Liver (tissue), 9 donors: ENCODE measurements around the gene CDK5RAP2. TPM values are rescaled to one million over a fixed set of nuclear protein-coding genes. Genes with fewer than 3 reads are reported as not detected.
"Not testable (repeated sequence)": the region's sequence is repeated elsewhere in the genome, so short reads cannot be mapped to it uniquely, and the experiment has no call there.

Experiments used
- DNase-seq: peaks from one replicate; pipeline ENCODE4 v3.0.0-alpha.2; 2017; ENCODE audit warnings: low spot score
- H3K27ac ChIP-seq, 2 donors: one replicate each; pipeline ENCODE4 v1.7.0; 2013; ENCODE audit warnings: inconsistent platforms in 2 of 2, low read length in 2 of 2, control low read depth in 1 of 2, low read depth in 1 of 2, mild to moderate bottlenecking in 1 of 2
- H3K27me3 ChIP-seq, 4 donors: one replicate each; pipeline versions ENCODE4 v1.6.1 to v1.7.0; 2013; ENCODE audit warnings: low read length in 3 of 4, inconsistent platforms in 1 of 4, mild to moderate bottlenecking in 1 of 4, moderate library complexity in 1 of 4; ENCODE audit not compliant: control insufficient read depth in 4 of 4, insufficient read depth in 4 of 4
- H3K36me3 ChIP-seq, 4 donors: one replicate each; pipeline versions ENCODE4 v1.6.1 to v1.7.0; 2013; ENCODE audit warnings: low read length in 3 of 4, mild to moderate bottlenecking in 3 of 4, low read depth in 1 of 4, moderate library complexity in 1 of 4; ENCODE audit not compliant: control insufficient read depth in 4 of 4, insufficient read depth in 3 of 4
- H3K4me1 ChIP-seq, 4 donors: one replicate each; pipeline versions ENCODE4 v1.6.1 to v1.7.0; 2013; ENCODE audit warnings: low read length in 3 of 4, mild to moderate bottlenecking in 3 of 4, moderate library complexity in 1 of 4; ENCODE audit not compliant: control insufficient read depth in 4 of 4, insufficient read depth in 4 of 4
- H3K4me3 ChIP-seq, 3 donors: one replicate each; pipeline versions ENCODE4 v1.6.1 to v1.7.0; 2013; ENCODE audit warnings: low read length in 3 of 3, control low read depth in 1 of 3, low read depth in 1 of 3, mild to moderate bottlenecking in 1 of 3
- H3K9ac ChIP-seq, 2 donors: one replicate each; pipeline ENCODE4 v1.7.0; 2013; ENCODE audit warnings: low read length in 2 of 2, mild to moderate bottlenecking in 2 of 2, moderate library complexity in 2 of 2, control low read depth in 1 of 2, low read depth in 1 of 2
- H3K9me3 ChIP-seq, 4 donors: one replicate each; pipeline versions ENCODE4 v1.6.1 to v1.7.0; 2013; ENCODE audit warnings: low read length in 3 of 4; ENCODE audit not compliant: control insufficient read depth in 4 of 4
- ATF3 ChIP-seq: IDR thresholded peaks from 2 replicates; pipeline ENCODE4 v1.6.1; 2016; ENCODE audit warnings: antibody characterized with exemption
- FOXA1 ChIP-seq: IDR thresholded peaks from 2 replicates; pipeline ENCODE4 v1.6.1; 2016; ENCODE audit warnings: antibody characterized with exemption
- FOXA2 ChIP-seq: IDR thresholded peaks from 2 replicates; pipeline ENCODE4 v1.6.1; 2016; ENCODE audit warnings: antibody characterized with exemption
- GABPA ChIP-seq, 2 donors: IDR thresholded peaks in 1 of 2; conservative IDR thresholded peaks in 1 of 2; 2 replicates each; pipeline ENCODE4 v1.6.1; 2016; ENCODE audit warnings: antibody characterized with exemption in 2 of 2, mild to moderate bottlenecking in 1 of 2, moderate library complexity in 1 of 2
- HNF4A ChIP-seq, 2 donors: conservative IDR thresholded peaks; 2 replicates each; pipeline ENCODE4 v1.6.1; 2016; ENCODE audit warnings: antibody characterized with exemption in 2 of 2, mild to moderate bottlenecking in 2 of 2
- HNF4G ChIP-seq: IDR thresholded peaks from 2 replicates; pipeline ENCODE4 v1.6.1; 2016; ENCODE audit warnings: antibody characterized with exemption
- JUND ChIP-seq, 2 donors: IDR thresholded peaks; 2 replicates each; pipeline ENCODE4 v1.6.1; 2016; ENCODE audit warnings: antibody characterized with exemption in 2 of 2
- NR2F2 ChIP-seq: IDR thresholded peaks from 2 replicates; pipeline ENCODE4 v1.6.1; 2016; ENCODE audit warnings: antibody characterized with exemption
- RAD21 ChIP-seq, 2 donors: IDR thresholded peaks; 2 replicates each; pipeline ENCODE4 v1.6.1; 2016; ENCODE audit warnings: antibody characterized with exemption in 2 of 2, mild to moderate bottlenecking in 2 of 2
- REST ChIP-seq: IDR thresholded peaks from 2 replicates; pipeline ENCODE4 v1.6.1; 2016; ENCODE audit warnings: antibody characterized with exemption, mild to moderate bottlenecking
- RXRA ChIP-seq, 2 donors: IDR thresholded peaks; 2 replicates each; pipeline ENCODE4 v1.6.1; 2017 to 2018; ENCODE audit warnings: antibody characterized with exemption in 2 of 2, mild to moderate bottlenecking in 1 of 2
- SP1 ChIP-seq: IDR thresholded peaks from 2 replicates; pipeline ENCODE4 v1.6.1; 2018; ENCODE audit warnings: antibody characterized with exemption, mild to moderate bottlenecking
- TAF1 ChIP-seq: conservative IDR thresholded peaks from 2 replicates; pipeline ENCODE4 v1.6.1; 2016; ENCODE audit warnings: antibody characterized with exemption, mild to moderate bottlenecking
- ZBTB33 ChIP-seq: IDR thresholded peaks from 2 replicates; pipeline ENCODE4 v1.6.1; 2016; ENCODE audit warnings: antibody characterized with exemption
- WGBS: extraction: QIAGEN DNeasy Blood & Tissue Kit; methylation state at CpG from one replicate; pipeline ENCODE4 v1.1.7; 2013; 5-methylcytosine and 5-hydroxymethylcytosine counted together
- polyA plus RNA-seq, 2 donors: library from polyadenylated mRNA; stranded (reverse) in 1 of 2; unstranded in 1 of 2; fragments of 200-250 nt in 1 of 2; fragments of >200 nt in 1 of 2; fragmentation: Nextera tagmentation in 1 of 2; extraction: Ambion mirVana in 1 of 2; gene quantifications; one replicate each; pipeline versions ENCODE4 v1.2.1 to v1.2.3, GENCODE V29; 2013 to 2015
- total RNA-seq, 2 donors: library from RNA; depleted of rRNA; stranded (reverse); fragments of >200 nt; gene quantifications; one replicate each; pipeline ENCODE4 v1.2.3, GENCODE V29; 2014
- TF ChIP-seq, protein P1 (sequence below): fragments of 150-350 bp; IDR thresholded peaks from 2 replicates; pipeline ENCODE4 v1.5.1; 2017; ENCODE audit warnings: improper control_type of control experiment, low read depth, low read length; ENCODE audit not compliant: missing input control
- donor health status: healthy.
- donor health status: healthy.
- donor health status: healthy.
- donor health status: healthy.
- donor health status: healthy.

CDK5RAP2 gene
- total and polyA plus RNA-seq, 4 donors, result 11.7 to 38.9 (median 21.7) TPM

GRCh38 chr9:120531683-120532300 lies 48.2 kb downstream of the CDK5RAP2 start (continued):
- TF ChIP-seq REST (no peak), HNF4G (no peak), SP1 (no peak), FOXA2 (no peak)

DNA sequence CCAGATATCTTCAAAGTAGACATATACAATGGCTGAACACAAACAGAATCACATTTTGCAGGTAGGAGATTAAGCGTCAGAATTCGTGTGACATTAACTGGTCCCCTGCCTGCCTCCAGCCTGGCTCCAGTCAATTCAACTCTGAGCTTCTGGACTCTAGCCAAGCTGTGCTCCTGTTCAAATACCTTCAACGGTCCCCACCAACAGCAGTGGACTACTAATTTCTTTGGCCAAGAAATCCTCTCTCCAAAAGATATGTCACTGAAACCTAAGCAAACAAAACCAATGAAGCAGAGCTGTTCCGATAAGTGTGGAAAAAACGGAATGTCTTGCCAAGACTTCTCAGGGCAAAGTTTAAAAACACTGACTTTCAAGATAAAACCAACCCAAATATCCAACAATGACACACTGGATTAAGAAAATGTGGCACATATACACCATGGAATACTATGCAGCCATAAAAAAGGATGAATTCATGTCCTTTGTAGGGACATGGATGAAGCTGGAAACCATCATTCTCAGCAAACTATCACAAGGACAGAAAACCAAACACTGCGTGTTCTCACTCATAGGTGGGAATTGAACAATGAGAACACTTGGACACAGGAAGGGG lies 49.6 kb downstream of the CDK5RAP2 start:
- not testable (repeated sequence) for H3K9ac ChIP-seq, DNase-seq, H3K27ac ChIP-seq, H3K4me3 ChIP-seq, H3K9me3 ChIP-seq, H3K4me1 ChIP-seq, H3K27me3 ChIP-seq
- H3K36me3 ChIP-seq, result peaks cover 4 to 56% (median 42%) of the 10 kb centered on the region in 4 donors
- TF ChIP-seq HNF4A (conservative IDR thresholded peaks at IDR 0.05) (peak; percentile 48 to 66), FOXA2 (peak; percentile 28), RXRA (IDR thresholded peaks at IDR 0.05) (peak; percentile 31 to 55), SP1 (peak; percentile 55)
- WGBS, result 61% methylated on average over 6 of the region's 6 CpGs

DNA sequence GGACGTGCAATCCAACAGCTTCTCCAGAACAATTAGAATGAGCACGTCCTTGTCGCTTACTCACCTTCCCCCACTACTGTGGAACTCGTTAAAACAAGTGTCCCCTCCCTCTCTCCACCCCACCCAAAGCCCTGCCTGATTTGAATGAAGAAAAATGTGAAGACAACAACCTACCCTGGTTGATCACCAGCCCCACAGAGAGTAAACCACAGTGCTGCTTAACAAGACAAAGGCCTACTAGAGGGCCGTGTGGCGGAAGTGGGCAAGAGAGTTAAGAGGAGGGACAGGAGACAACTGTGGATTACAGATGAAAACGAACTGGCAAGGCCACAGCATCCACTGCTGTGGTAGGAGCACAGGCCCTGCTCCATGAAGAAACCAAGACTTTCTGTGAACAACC lies 51.1 kb downstream of the CDK5RAP2 start:
- H3K9me3 ChIP-seq, result no peaks in the 10 kb centered on the region
- no peak overlapping the region for H3K27ac ChIP-seq
- WGBS, result 92% methylated on average over 7 of the region's 7 CpGs
- TF ChIP-seq HNF4G (no peak), RAD21 (IDR thresholded peaks at IDR 0.05) (no peak), JUND (IDR thresholded peaks at IDR 0.05) (no peak), TAF1 (no peak), GABPA (IDR thresholded peaks at IDR 0.05 in 1 of 2, conservative IDR thresholded peaks at IDR 0.05 in 1 of 2) (no peak), RXRA (IDR thresholded peaks at IDR 0.05) (no peak), NR2F2 (no peak), ATF3 (no peak), FOXA1 (no peak), HNF4A (conservative IDR thresholded peaks at IDR 0.05) (no peak), ZBTB33 (no peak), SP1 (no peak)
- TF ChIP-seq, protein P1, sequence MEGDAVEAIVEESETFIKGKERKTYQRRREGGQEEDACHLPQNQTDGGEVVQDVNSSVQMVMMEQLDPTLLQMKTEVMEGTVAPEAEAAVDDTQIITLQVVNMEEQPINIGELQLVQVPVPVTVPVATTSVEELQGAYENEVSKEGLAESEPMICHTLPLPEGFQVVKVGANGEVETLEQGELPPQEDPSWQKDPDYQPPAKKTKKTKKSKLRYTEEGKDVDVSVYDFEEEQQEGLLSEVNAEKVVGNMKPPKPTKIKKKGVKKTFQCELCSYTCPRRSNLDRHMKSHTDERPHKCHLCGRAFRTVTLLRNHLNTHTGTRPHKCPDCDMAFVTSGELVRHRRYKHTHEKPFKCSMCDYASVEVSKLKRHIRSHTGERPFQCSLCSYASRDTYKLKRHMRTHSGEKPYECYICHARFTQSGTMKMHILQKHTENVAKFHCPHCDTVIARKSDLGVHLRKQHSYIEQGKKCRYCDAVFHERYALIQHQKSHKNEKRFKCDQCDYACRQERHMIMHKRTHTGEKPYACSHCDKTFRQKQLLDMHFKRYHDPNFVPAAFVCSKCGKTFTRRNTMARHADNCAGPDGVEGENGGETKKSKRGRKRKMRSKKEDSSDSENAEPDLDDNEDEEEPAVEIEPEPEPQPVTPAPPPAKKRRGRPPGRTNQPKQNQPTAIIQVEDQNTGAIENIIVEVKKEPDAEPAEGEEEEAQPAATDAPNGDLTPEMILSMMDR, result no peak
- no peak for DNase-seq
- no peak overlapping the region for H3K4me3 ChIP-seq
- H3K4me1 ChIP-seq, result peaks cover 0 to 3% (median under 1%) of the 10 kb centered on the region in 4 donors
- H3K27me3 ChIP-seq, result no peaks in the 10 kb centered on the region
- H3K9ac ChIP-seq, result no peak overlapping the region
- peaks cover 4 to 62% (median 43%) of the 10 kb centered on the region in 4 donors for H3K36me3 ChIP-seq
